ENCODE results near the gene ARHGAP30.
A peak's percentile ranks its signal among the peaks of the same experiment; 100 is the strongest.

Gene ARHGAP30

GRCh38 chr1:161013488-161014230 lies 56.0 kb downstream of the ARHGAP30 start:
- DNase-seq (ENCODE audit: low spot score) = no peak

- no peak for DNase-seq (ENCODE audit: low spot score)
These were observed 56.6 kb downstream of the ARHGAP30 start for GRCh38 chr1:161013131-161013487.

GRCh38 chr1:161012420-161012819 lies 57.3 kb downstream of the ARHGAP30 start:
- no peak for DNase-seq (ENCODE audit: low spot score)

GRCh38 chr1:161009602-161010211 lies 60.0 kb downstream of the ARHGAP30 start:
- DNase-seq (ENCODE audit: low spot score) = no peak

GRCh38 chr1:161008869-161009510 lies 60.7 kb downstream of the ARHGAP30 start:
- DNase-seq (ENCODE audit: low spot score) = no peak

- no peak for DNase-seq (ENCODE audit: low spot score)
These were observed 62.3 kb downstream of the ARHGAP30 start for GRCh38 chr1:161007369-161007768.

- DNase-seq (ENCODE audit: low spot score) = no peak
These were observed 63.1 kb downstream of the ARHGAP30 start for GRCh38 chr1:161006563-161006962.

GRCh38 chr1:161001525-161001924 lies 68.2 kb downstream of the ARHGAP30 start:
- DNase-seq (ENCODE audit: low spot score) = no peak

GRCh38 chr1:161000736-161001480 lies 68.8 kb downstream of the ARHGAP30 start:
- DNase-seq (ENCODE audit: low spot score) = no peak

- no peak for DNase-seq (ENCODE audit: low spot score)
These were observed 70.3 kb downstream of the ARHGAP30 start for GRCh38 chr1:160999376-160999775.

GRCh38 chr1:160997323-160998038 lies 72.2 kb downstream of the ARHGAP30 start:
- DNase-seq (ENCODE audit: low spot score) = peak; percentile 38

Data from SW480 (cell line).